Peyer's patch (tissue), 4 donors: ENCODE results near the gene LRP10. TPM values are rescaled to one million over a fixed set of nuclear protein-coding genes. Genes with fewer than 3 reads are reported as not detected.

Experiments
- small RNA-seq, 2 donors: library from RNA; depleted of rRNA; stranded (forward); fragments of <200 nt; gene quantifications; one replicate each; pipeline ENCODE3, GENCODE V24; 2016
- total RNA-seq, 4 donors: library from RNA; depleted of rRNA; stranded (reverse); fragments of >200 nt; gene quantifications; one replicate each; pipeline ENCODE4 v1.1.0, GENCODE V29; 2016

LRP10 gene
- total RNA-seq, 4 donors from 2014 or later = 69.3 to 250 (median 221) TPM

Small RNA genes lying within 50 kb of the gene (small RNA-seq; reads per million reads assigned to genes)
- 0 reads per million in 2 donors for gene RF00019

Other genes starting within 250 kb of the LRP10 start
- gene OR6J1, start 227.4 kb upstream of the LRP10 start, total RNA-seq = under 1 TPM in 1 of 4 donors, not detected in 3; 0.18 TPM
- gene OXA1L, start 105.1 kb upstream of the LRP10 start, total RNA-seq = 100 to 1,000 TPM in 2 of 4 donors, 10 to 100 TPM in 2; 73.6 to 115 (median 90.4) TPM
- gene SLC7A7, start 56.3 kb upstream of the LRP10 start, total RNA-seq = 100 to 1,000 TPM in 3 of 4 donors, 10 to 100 TPM in 1; 30.5 to 787 (median 367) TPM
- 100 to 1,000 TPM in 1 of 4 donors, 10 to 100 TPM in 3; 30.3 to 114 (median 52.9) TPM for gene MRPL52, start 41.9 kb upstream of the LRP10 start, total RNA-seq
- gene MMP14, start 35.2 kb upstream of the LRP10 start, total RNA-seq = 100 to 1,000 TPM in 1 of 4 donors, 10 to 100 TPM in 3; 63.0 to 116 (median 82.9) TPM
- 1 to 10 TPM in 3 of 4 donors, under 1 TPM in 1; 0.57 to 2.1 (median 1.4) TPM for gene REM2, start 11.5 kb downstream of the LRP10 start, total RNA-seq
- 100 to 1,000 TPM in 2 of 4 donors, 10 to 100 TPM in 2; 84.4 to 155 (median 116) TPM for gene RBM23, start 47.4 kb downstream of the LRP10 start, total RNA-seq
- 10 to 100 TPM; 20.5 to 41.3 (median 26.6) TPM for gene PRMT5, start 57.6 kb downstream of the LRP10 start, total RNA-seq
- 100 to 1,000 TPM in 1 of 4 donors, 10 to 100 TPM in 3; 73.4 to 105 (median 83.5) TPM for gene HAUS4, start 85.3 kb downstream of the LRP10 start, total RNA-seq
- gene AJUBA, start 110.8 kb downstream of the LRP10 start, total RNA-seq = 1 to 10 TPM in 3 of 4 donors, under 1 TPM in 1; 0.70 to 3.3 (median 2.4) TPM
- gene C14orf93, start 138.4 kb downstream of the LRP10 start, total RNA-seq = 10 to 100 TPM; 11.0 to 34.4 (median 19.8) TPM
- 100 to 1,000 TPM in 1 of 4 donors, 10 to 100 TPM in 3; 49.6 to 116 (median 68.8) TPM for gene PSMB5, start 163.2 kb downstream of the LRP10 start, total RNA-seq
- not detected for gene PSMB11, start 170.5 kb downstream of the LRP10 start, total RNA-seq
- 10 to 100 TPM in 1 of 4 donors, 1 to 10 TPM in 3; 1.1 to 12.4 (median 5.5) TPM for gene CDH24, start 185.8 kb downstream of the LRP10 start, total RNA-seq
- gene ACIN1, start 223.4 kb downstream of the LRP10 start, total RNA-seq = 100 to 1,000 TPM; 130 to 281 (median 238) TPM
- 10 to 100 TPM in 3 of 4 donors, 1 to 10 TPM in 1; 5.0 to 30.3 (median 18.8) TPM for gene C14orf119, start 223.8 kb downstream of the LRP10 start, total RNA-seq
- not detected for gene CIROP, start 233.2 kb downstream of the LRP10 start, total RNA-seq
- gene CEBPE, start 247.5 kb downstream of the LRP10 start, total RNA-seq = not detected